ENCODE measurements around the gene KRTAP12-1. TPM values are rescaled to one million over a fixed set of nuclear protein-coding genes. Genes with fewer than 3 reads are reported as not detected.

The KRTAP12-1 gene, protein sequence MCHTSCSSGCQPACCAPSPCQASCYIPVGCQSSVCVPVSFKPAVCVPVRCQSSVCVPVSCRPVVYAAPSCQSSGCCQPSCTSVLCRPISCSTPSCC
- total RNA-seq: not detected in 2 replicates

GRCh38 chr21:44681861-44682579 lies at the start of gene KRTAP12-1:
Gene KRTAP12-1, minus strand, starts transcription at chr21:44682163. Its CDS starts 40 bp downstream, at chr21:44682123.

DNA sequence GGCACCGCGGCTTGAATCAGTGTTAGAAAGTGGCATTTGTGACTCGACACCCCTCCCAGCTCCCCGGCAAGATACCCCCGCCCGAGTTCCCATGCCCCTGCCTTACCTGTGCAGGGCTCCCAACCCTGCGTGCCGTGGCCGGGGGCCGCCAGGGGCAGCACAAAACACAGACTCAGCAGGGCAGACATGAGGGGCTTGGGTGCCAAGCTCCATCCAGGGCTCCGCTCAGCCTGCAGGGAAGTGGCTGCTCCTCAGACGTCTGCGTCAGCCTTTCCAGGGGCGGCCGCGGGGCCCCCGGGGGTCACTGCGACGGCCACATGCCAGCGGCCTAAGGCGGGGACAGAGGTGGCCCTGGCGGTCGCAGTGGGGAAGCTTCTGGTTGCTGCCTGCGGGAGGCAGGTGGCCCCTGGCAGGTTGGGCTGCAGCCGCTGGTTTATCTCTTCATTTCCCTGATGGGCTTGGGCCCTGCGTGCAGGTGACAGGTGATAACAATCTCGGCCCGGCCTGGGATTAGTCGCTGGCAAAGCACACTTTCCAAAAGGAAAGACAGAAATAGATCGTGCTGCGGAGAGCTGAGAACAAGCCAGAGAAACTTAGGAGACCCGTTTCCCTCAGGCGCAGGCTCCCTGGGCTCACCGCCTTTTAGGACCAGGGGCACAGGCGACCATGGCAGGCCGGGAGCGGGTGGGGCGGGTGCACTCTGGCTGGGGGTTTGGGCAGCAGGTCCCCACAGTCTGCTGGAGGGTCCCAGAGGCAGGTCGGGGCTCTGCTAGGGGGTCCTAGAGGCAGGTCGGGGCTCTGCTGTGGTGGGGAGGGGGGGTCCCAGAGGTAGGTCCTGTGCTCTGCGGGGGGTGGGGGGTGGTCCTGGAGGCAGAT lies 29.6 kb upstream of the KRTAP12-1 start, which contains the start of gene TSPEAR:
Gene TSPEAR, minus strand, starts transcription at position 246 of the 876 bp plus-strand sequence. Its CDS starts 58 bp downstream, at position 188.

DNA sequence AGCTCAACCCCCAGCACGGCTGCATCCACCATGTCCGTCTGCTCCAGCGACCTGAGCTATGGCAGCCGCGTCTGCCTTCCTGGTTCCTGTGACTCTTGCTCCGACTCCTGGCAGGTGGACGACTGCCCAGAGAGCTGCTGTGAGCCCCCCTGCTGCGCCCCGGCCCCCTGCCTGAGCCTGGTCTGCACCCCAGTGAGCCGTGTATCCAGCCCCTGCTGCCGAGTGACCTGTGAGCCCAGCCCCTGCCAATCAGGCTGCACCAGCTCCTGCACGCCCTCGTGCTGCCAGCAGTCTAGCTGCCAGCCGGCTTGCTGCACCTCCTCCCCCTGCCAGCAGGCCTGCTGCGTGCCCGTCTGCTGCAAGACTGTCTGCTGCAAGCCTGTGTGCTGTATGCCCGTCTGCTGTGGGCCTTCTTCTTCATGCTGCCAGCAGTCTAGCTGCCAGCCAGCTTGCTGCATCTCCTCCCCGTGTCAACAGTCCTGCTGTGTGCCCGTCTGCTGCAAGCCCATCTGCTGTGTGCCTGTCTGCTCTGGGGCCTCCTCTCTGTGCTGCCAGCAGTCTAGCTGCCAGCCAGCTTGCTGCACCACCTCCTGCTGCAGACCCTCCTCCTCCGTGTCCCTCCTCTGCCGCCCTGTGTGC lies 15.3 kb upstream of the KRTAP12-1 start, which contains the start of gene KRTAP10-12:
Gene KRTAP10-12, plus strand, starts transcription at position 1 of the 639 bp plus-strand sequence. Its CDS starts 30 bp downstream, at position 31.

GRCh38 chr21:44666401-44667320 lies 15.3 kb downstream of the KRTAP12-1 start, which contains the start of gene KRTAP12-2:
Gene KRTAP12-2, minus strand, starts transcription at chr21:44666927. Its CDS starts 41 bp downstream, at chr21:44666886.

GRCh38 chr21:44657635-44658540 lies 24.1 kb downstream of the KRTAP12-1 start, which contains the start of gene KRTAP12-3:
Gene KRTAP12-3, plus strand, starts transcription at chr21:44657932. Its CDS starts 48 bp downstream, at chr21:44657980.

DNA sequence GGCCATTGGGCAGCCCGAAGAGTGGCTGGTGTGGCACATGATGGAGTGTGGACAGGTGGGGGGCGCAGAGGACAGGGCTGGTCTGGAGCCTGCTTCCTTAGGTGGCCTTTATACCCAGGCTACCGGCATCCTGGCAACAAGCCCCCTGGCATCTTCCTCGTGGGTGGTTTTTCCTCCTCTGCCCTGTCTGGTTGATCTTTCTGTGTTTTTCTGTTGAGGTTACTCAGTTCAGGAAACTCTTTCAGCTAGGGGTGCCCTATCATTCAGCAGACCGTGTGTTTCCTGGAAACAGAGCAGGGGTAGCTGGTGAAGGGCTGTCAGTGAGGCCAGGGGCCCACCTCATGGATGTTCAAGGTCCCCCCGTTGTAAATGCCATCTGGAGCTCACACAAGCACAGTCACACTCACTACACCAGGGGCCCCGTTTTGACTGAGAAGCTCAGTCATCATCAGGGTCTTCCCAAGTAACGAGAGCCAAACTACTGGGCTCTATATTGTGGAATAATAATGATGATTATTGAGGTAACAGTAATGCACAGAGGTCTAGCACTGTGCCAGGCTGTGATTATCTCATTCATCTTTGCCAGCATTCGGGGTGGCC lies 27.3 kb downstream of the KRTAP12-1 start, which contains the start of gene KRTAP12-4:
Gene KRTAP12-4, minus strand, starts transcription at position 84 of the 600 bp plus-strand sequence. Its CDS starts 45 bp downstream, at position 39.

GRCh38 chr21:44646366-44647221 lies 35.4 kb downstream of the KRTAP12-1 start, which contains the start of gene KRTAP10-11:
Gene KRTAP10-11, plus strand, starts transcription at chr21:44646414. Its CDS starts 45 bp downstream, at chr21:44646459.

DNA sequence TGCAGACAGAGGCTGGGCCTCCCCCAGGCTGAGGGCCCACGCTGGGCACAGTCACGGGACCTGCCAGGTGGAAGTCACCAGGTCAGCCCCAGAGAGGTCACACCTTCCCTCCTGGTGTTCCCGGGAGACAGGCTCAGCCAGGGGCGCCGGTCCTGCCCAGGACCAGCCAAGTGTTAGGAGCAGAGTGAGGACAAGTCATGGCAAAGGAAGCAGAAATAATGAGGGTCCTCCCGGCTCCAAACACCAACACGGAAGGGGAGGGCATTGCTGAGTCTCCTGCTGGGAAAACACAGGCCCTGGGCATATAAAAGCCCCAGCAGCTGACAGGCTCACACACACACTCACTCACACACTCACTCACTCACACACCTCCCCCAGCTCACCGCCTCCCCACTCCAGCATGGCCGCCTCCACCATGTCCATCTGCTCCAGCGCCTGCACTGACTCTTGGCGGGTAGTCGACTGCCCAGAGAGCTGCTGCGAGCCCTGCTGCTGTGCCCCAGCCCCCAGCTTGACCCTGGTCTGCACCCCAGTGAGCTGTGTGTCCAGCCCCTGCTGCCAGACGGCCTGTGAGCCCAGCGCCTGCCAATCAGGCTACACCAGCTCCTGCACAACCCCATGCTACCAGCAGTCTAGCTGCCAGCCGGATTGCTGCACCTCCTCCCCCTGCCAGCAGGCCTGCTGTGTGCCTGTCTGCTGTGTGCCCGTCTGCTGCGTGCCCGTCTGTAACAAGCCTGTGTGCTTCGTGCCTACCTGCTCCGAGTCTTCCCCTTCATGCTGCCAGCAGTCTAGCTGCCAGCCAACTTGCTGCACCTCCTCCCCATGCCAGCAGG lies 44.7 kb downstream of the KRTAP12-1 start, which contains the start of gene KRTAP10-10:
Gene KRTAP10-10, plus strand, starts transcription at position 339 of the 833 bp plus-strand sequence. Its CDS starts 62 bp downstream, at position 401.

Other genes with a start within 250 kb of the KRTAP12-1 start
- 0.61 and 1.9 TPM in 2 replicates for gene LRRC3, start 226.7 kb downstream of the KRTAP12-1 start, total RNA-seq
- gene KRTAP10-1, start 142.0 kb downstream of the KRTAP12-1 start, total RNA-seq: not detected in 2 replicates
- gene KRTAP10-2, start 130.7 kb downstream of the KRTAP12-1 start, total RNA-seq: not detected in 2 replicates
- not detected in 2 replicates for gene KRTAP10-3, start 123.4 kb downstream of the KRTAP12-1 start, total RNA-seq
- not detected in 2 replicates for gene KRTAP10-4, start 108.4 kb downstream of the KRTAP12-1 start, total RNA-seq
- gene KRTAP10-5, start 101.6 kb downstream of the KRTAP12-1 start, total RNA-seq: not detected in 2 replicates
- not detected in 2 replicates for gene KRTAP10-6, start 89.7 kb downstream of the KRTAP12-1 start, total RNA-seq
- not detected in 2 replicates for gene KRTAP10-7, start 81.6 kb downstream of the KRTAP12-1 start, total RNA-seq
- gene KRTAP10-8, start 70.1 kb downstream of the KRTAP12-1 start, total RNA-seq: not detected in 2 replicates
- not detected in 2 replicates for gene KRTAP10-9, start 55.1 kb downstream of the KRTAP12-1 start, total RNA-seq
- not detected in 2 replicates for gene KRTAP10-10, start 44.8 kb downstream of the KRTAP12-1 start, total RNA-seq
- not detected in 2 replicates for gene KRTAP10-11, start 35.7 kb downstream of the KRTAP12-1 start, total RNA-seq
- gene KRTAP12-4, start 27.5 kb downstream of the KRTAP12-1 start, total RNA-seq: not detected in 2 replicates
- not detected in 2 replicates for gene KRTAP12-3, start 24.2 kb downstream of the KRTAP12-1 start, total RNA-seq
- not detected in 2 replicates for gene KRTAP12-2, start 15.2 kb downstream of the KRTAP12-1 start, total RNA-seq
- not detected in 2 replicates for gene KRTAP10-12, start 15.0 kb upstream of the KRTAP12-1 start, total RNA-seq
- not detected in 2 replicates for gene TSPEAR, start 29.4 kb upstream of the KRTAP12-1 start, total RNA-seq
- 75.4 and 101 TPM in 2 replicates for gene UBE2G2, start 119.7 kb upstream of the KRTAP12-1 start, total RNA-seq
- gene SUMO3, start 135.9 kb upstream of the KRTAP12-1 start, total RNA-seq: 88.0 and 101 TPM in 2 replicates
- gene PTTG1IP, start 191.5 kb upstream of the KRTAP12-1 start, total RNA-seq: 300 and 391 TPM in 2 replicates
- gene ITGB2, start 238.7 kb upstream of the KRTAP12-1 start, total RNA-seq: under 0.01 TPM in 1 of 2 replicates, not detected in the other

Measured in epithelial cell of umbilical artery (primary cell).